SU-DHL-6 (cell line): ENCODE measurements around the gene RINL.

Experiments used
- H2AFZ ChIP-seq: fragments of 200-600 bp; sonication (generic); 2 replicates; pipeline ENCODE4 v1.6.1; 2014; ENCODE audit warnings: low read depth, mild to moderate bottlenecking, moderate library complexity, mixed read lengths, antibody characterized with exemption, low read length; ENCODE audit not compliant: severe bottlenecking
- H3F3A ChIP-seq: fragments of 200-600 bp; shearing (Covaris generic); 2 replicates; pipeline ENCODE4 v1.6.0; 2016; ENCODE audit warnings: antibody characterized with exemption, mild to moderate bottlenecking; ENCODE audit not compliant: insufficient read depth
- H3K27ac ChIP-seq: fragments of 200-600 bp; sonication (generic); 2 replicates; pipeline ENCODE4 v1.5.1; 2016; ENCODE audit warnings: low read depth, mild to moderate bottlenecking, low read length, moderate library complexity, mixed read lengths
- H3K27me3 ChIP-seq: fragments of 200-600 bp; sonication (generic), shearing (Covaris generic); 2 replicates; pipeline ENCODE4 v1.6.0; 2014; ENCODE audit warnings: mild to moderate bottlenecking, low read length
- H3K36me3 ChIP-seq: fragments of 200-600 bp; sonication (generic); 2 replicates; pipeline ENCODE4 v1.6.1; 2014; ENCODE audit warnings: mild to moderate bottlenecking, low read length, mixed read lengths
- H3K4me2 ChIP-seq: fragments of 300-600, 200-600 bp; shearing (Covaris generic), sonication (generic); 2 replicates; pipeline ENCODE4 v1.6.0; 2014; ENCODE audit warnings: low read length, low read depth, mild to moderate bottlenecking; ENCODE audit not compliant: poor library complexity, severe bottlenecking
- H3K4me3 ChIP-seq: fragments of 200-600 bp; sonication (generic); 2 replicates; pipeline ENCODE4 v1.5.1; 2014; ENCODE audit warnings: antibody characterized with exemption, low read length, mild to moderate bottlenecking, mixed read lengths; ENCODE audit not compliant: insufficient read depth, poor library complexity, severe bottlenecking
- H3K79me2 ChIP-seq: fragments of 200-600 bp; sonication (generic); 2 replicates; pipeline ENCODE4 v1.6.1; 2014; ENCODE audit warnings: mild to moderate bottlenecking, low read length, moderate library complexity; ENCODE audit not compliant: insufficient read depth
- H3K9ac ChIP-seq: fragments of 200-600 bp; sonication (generic); 2 replicates; pipeline ENCODE4 v1.7.0; 2014; ENCODE audit warnings: mild to moderate bottlenecking, low read length
- H3K9me2 ChIP-seq: fragments of 200-600 bp; sonication (generic); replicated peaks from 2 replicates; pipeline ENCODE4 v1.6.1; 2014; ENCODE audit warnings: low read length; ENCODE audit not compliant: insufficient read depth
- H3K9me3 ChIP-seq: fragments of 200-600 bp; sonication (generic); 2 replicates; pipeline ENCODE4 v1.6.1; 2014; ENCODE audit warnings: low read length, mixed read lengths; ENCODE audit not compliant: insufficient read depth
- H4K20me1 ChIP-seq: fragments of 200-600 bp; sonication (generic); 2 replicates; pipeline ENCODE4 v1.6.1; 2014; ENCODE audit warnings: low read depth, mild to moderate bottlenecking, antibody characterized with exemption, low read length, moderate library complexity, mixed read lengths
- EZH2phosphoT487 ChIP-seq: fragments of 200-600 bp; sonication (generic), shearing (Covaris generic); conservative IDR thresholded peaks from 2 replicates; pipeline ENCODE4 v1.6.1; 2018; ENCODE audit warnings: mild to moderate bottlenecking, antibody characterized with exemption, low read length, moderate library complexity, mixed read lengths
- TF ChIP-seq, protein P1 (sequence below): fragments of 200-600 bp; sonication (generic); IDR thresholded peaks from one replicate; pipeline ENCODE4 v1.5.1; 2017; ENCODE audit warnings: antibody characterized with exemption, mild to moderate bottlenecking, low read length, moderate library complexity; ENCODE audit not compliant: insufficient read depth, poor library complexity, severe bottlenecking

RINL gene

DNA sequence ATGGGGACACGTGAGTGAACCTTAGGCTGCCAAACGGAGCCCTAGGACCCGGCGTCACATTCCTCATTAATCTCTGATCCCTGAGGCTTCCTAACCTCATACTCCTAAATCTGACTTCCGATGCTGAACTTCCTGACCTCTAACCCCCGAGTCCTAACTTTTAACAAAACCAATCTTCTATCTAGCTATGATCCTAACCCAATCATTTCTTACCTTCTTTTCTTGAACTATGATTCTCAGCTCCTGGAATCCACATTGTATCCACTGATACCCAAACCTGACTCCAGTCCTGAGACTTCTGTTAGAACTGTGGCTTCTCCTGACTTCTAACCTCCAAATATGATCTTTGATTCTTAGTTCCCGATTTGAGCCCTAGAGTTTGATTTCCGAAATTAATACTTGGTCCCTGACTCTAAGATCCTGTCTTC is 22.1 kb upstream of the RINL start:
- H4K20me1 ChIP-seq = no peaks in the 10 kb centered on the region
- no peaks in the 10 kb centered on the region for H3K9me3 ChIP-seq
- H3K9ac ChIP-seq = peak overlapping the region; percentile 71
- no peaks in the 10 kb centered on the region for H3K36me3 ChIP-seq
- H3K9me2 ChIP-seq = no peaks in the 10 kb centered on the region
- peak overlapping the region; percentile 92 for H3K4me2 ChIP-seq
- H3K79me2 ChIP-seq = peaks cover 35% of the 10 kb centered on the region
- H3K27me3 ChIP-seq = no peaks in the 10 kb centered on the region
- H3F3A ChIP-seq = no peaks in the 10 kb centered on the region; the same call in 1 of the 2 replicates
- no peak for TF ChIP-seq EZH2phosphoT487
- TF ChIP-seq, protein P1, sequence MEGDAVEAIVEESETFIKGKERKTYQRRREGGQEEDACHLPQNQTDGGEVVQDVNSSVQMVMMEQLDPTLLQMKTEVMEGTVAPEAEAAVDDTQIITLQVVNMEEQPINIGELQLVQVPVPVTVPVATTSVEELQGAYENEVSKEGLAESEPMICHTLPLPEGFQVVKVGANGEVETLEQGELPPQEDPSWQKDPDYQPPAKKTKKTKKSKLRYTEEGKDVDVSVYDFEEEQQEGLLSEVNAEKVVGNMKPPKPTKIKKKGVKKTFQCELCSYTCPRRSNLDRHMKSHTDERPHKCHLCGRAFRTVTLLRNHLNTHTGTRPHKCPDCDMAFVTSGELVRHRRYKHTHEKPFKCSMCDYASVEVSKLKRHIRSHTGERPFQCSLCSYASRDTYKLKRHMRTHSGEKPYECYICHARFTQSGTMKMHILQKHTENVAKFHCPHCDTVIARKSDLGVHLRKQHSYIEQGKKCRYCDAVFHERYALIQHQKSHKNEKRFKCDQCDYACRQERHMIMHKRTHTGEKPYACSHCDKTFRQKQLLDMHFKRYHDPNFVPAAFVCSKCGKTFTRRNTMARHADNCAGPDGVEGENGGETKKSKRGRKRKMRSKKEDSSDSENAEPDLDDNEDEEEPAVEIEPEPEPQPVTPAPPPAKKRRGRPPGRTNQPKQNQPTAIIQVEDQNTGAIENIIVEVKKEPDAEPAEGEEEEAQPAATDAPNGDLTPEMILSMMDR = no peak
- H2AFZ ChIP-seq = peak overlapping the region; percentile 65
- peak overlapping the region; percentile 31; the same call in 1 of the 2 replicates for H3K27ac ChIP-seq
- H3K4me3 ChIP-seq = peak overlapping the region; percentile 97

DNA sequence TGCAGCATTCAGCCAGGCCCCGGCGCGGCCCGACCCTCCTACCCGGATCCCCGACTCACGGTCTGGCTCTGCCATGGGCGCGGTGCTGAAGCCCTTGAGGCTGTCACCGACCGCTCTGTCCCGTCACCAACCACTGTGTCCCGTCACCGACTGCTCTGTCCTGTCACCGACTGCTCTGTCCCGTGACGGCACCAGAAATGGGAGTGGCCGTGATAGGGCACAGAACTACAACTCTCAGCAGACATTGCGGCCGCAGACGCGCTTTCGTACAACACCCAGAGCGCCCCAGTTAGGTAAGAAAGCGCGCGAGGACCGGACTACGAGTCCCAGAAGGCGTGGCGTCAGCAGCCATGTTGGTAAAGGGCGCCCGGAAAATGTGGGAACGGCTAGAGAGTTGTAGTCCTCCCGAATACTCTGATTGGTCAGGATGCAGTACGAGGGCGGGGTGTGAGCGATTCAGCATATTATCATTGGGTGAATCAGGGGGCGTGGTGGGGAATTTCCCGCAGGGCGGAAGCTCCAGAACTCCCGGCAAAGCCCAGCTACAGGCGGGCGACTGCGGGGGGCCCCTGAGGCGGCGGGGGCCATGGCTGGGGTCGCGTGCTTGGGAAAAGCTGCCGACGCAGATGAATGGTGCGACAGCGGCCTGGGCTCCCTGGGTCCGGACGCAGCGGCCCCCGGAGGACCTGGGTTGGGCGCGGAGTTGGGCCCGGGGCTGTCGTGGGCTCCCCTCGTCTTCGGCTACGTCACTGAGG is 21.5 kb upstream of the RINL start, which contains the start of the genes NFKBIB and SIRT2:
NFKBIB (plus strand) TSS at position 523 of the 755 bp plus-strand sequence; CDS start at position 587, 64 bp downstream.
SIRT2 (minus strand) TSS at position 172 of the 755 bp plus-strand sequence; CDS start at position 75, 97 bp downstream.
- Histone ChIP-seq H3K4me2 (peak within 1 kb of the TSS; percentile 92), H3K27me3 (no peaks in the 10 kb centered on the region), H3K36me3 (no peaks in the 10 kb centered on the region), H3K9me2 (no peaks in the 10 kb centered on the region), H2AFZ (peak within 1 kb of the TSS; percentile 67), H4K20me1 (no peaks in the 10 kb centered on the region), H3K9ac (peak within 1 kb of the TSS; percentile 71), H3F3A (no peaks in the 10 kb centered on the region; the same call in 1 of the 2 replicates), H3K27ac (peak within 1 kb of the TSS; percentile 31; the same call in 1 of the 2 replicates), H3K9me3 (no peaks in the 10 kb centered on the region), H3K79me2 (peaks cover 31% of the 10 kb centered on the region), H3K4me3 (peak within 1 kb of the TSS; percentile 97)
- TF ChIP-seq, protein P1 = no peak
- TF ChIP-seq EZH2phosphoT487 = no peak

DNA sequence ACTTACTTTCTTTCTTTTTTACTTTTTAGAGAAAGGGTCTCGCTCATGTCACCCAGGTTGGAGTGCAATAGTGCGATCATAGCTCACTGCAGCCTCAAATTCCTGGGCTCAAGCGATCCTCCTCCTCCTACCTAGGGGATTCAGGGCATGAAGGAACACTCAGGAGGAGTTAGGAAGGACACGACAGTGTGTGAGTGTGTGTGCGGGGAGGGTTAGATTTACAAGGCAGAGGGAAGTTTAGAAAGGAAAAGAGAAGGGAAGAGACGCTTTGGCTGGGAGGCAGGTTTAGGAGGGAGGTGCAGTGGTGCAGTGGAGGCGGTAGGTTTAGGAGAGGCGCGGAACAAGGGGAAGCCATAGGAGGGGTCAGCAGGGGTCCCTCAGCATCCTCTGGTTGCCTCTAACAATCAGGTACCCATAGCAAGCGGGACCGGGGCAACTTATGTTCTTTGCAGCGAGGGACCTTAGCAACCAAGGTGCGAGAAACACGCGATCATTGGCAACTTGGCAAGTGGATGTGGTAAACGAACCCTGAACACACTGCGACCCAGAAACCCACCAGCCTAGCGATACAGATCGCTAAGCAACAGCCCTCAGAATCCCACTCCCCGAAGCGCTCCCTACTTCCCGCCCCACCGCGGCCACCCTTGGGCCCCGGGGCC is 20.8 kb upstream of the RINL start:
- Histone ChIP-seq H2AFZ (peak overlapping the region; percentile 67), H3K9ac (peak overlapping the region; percentile 71), H3K4me2 (peak overlapping the region; percentile 80), H3K27ac (no peak overlapping the region), H3K27me3 (no peaks in the 10 kb centered on the region), H3K9me3 (no peaks in the 10 kb centered on the region), H3F3A (no peaks in the 10 kb centered on the region; the same call in 1 of the 2 replicates), H3K4me3 (peak overlapping the region; percentile 91), H3K36me3 (no peaks in the 10 kb centered on the region), H4K20me1 (no peaks in the 10 kb centered on the region), H3K79me2 (peaks cover 29% of the 10 kb centered on the region), H3K9me2 (no peaks in the 10 kb centered on the region)
- TF ChIP-seq, protein P1 = no peak
- no peak for TF ChIP-seq EZH2phosphoT487
